Measurements from ENCODE around the gene SNAI3. TPM values are rescaled to one million over a fixed set of nuclear protein-coding genes. Genes with fewer than 3 reads are reported as not detected.

The SNAI3 gene
- total and polyA plus RNA-seq, 8 donors = 0.55 to 4.2 (median 1.5) TPM; not detected in 3

DNA sequence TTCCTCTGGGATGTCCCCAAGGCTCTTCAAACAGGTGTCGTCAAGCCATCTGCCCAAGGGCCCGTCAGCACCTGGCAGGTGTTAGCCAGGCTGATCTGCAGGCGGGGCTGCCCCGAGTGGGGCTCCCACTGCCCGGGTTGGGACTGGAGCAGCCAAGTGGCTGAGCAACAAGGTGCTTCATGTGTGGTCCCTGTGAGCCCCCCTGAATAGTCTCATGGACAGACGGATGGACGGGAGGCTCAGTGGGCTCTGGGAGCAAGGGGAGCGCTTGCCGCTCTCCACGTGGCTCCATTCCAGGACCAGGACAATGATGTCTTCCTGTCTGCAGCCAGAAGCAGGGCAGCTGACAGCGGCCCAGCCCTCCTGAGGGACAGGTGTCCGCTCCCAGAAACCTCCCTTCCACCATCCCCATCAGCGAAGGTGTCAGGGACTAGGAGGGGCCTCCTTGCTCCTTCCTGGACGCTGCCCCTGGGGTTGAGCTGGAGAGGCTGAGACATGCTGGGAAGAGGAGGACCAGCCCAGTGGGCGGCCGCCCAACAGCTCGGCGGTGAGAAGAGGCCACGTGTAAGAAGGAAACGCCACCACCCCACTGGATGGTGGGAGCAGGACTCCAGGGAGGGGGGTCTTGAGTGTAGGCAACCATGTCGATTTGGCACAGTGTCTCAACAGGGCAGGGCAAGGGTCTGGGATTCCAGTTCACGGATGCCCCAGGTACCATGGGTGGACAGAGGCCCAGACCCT, 9.6 kb downstream of the SNAI3 start:
- intact Hi-C loops (cut with DNase I; ENCODE audit: low total_unique reads) = no loop called here
- Histone ChIP-seq H3K4me3 (no peak overlapping the region), H3K4me1 (peaks cover 0 to 11% (median 9%) of the 10 kb centered on the region in 4 donors), H3K9me3 (no peaks in the 10 kb centered on the region), H3K27ac (no peak overlapping the region), H3K27me3 (peaks cover 0 to 34% (median 12%) of the 10 kb centered on the region in 3 donors), H3K36me3 (peaks cover 5 to 27% (median 13%) of the 10 kb centered on the region in 4 donors)
- DNase-seq = no peak
- 70 to 88% (median 85%) methylated on average over 14 to 22 of the region's 22 CpGs for WGBS, 5 donors
- TF ChIP-seq EP300 (IDR thresholded peaks at IDR 0.05) (no peak), POLR2A (IDR thresholded peaks at IDR 0.05) (no peak), POLR2AphosphoS5 (IDR thresholded peaks at IDR 0.05) (no peak)
- TF ChIP-seq, protein P1, sequence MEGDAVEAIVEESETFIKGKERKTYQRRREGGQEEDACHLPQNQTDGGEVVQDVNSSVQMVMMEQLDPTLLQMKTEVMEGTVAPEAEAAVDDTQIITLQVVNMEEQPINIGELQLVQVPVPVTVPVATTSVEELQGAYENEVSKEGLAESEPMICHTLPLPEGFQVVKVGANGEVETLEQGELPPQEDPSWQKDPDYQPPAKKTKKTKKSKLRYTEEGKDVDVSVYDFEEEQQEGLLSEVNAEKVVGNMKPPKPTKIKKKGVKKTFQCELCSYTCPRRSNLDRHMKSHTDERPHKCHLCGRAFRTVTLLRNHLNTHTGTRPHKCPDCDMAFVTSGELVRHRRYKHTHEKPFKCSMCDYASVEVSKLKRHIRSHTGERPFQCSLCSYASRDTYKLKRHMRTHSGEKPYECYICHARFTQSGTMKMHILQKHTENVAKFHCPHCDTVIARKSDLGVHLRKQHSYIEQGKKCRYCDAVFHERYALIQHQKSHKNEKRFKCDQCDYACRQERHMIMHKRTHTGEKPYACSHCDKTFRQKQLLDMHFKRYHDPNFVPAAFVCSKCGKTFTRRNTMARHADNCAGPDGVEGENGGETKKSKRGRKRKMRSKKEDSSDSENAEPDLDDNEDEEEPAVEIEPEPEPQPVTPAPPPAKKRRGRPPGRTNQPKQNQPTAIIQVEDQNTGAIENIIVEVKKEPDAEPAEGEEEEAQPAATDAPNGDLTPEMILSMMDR (IDR thresholded peaks at IDR 0.05) = no peak

DNA sequence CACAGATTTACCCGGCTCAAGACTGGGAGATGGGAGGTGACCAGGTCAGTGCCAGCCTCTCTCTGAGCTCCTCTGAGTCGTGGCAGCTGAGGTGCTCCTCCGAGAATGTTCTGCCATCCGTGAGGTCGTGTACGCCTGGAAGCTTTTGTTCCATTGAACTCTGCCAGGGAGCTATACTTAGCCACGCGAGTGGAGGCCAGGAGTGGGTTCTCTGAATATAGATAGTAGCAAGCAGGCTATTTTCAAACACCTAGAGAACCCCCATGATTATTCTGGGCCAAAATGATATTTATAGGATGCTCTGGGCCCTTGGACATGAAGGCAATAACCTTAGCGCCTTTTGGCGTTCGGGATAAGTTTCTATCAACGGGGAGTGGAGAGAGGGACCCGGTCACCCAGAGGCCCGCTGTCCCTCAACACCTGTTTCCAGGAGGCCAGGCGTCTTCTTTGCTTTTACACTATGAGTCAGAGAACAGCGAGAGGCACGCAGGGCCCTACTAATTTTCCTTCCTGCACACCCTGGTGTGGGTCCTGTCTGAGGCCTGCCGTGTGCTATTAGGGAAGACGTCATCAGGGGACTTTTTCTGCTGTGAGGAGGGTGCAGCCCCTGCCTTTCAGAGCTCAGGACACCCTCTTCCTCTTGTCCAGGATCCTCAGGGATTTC, 12.5 kb downstream of the SNAI3 start:
- Histone ChIP-seq H3K4me1 (peaks cover 0 to 5% (median 0%) of the 10 kb centered on the region in 4 donors), H3K4me3 (no peak overlapping the region), H3K36me3 (peaks cover 5 to 27% (median 13%) of the 10 kb centered on the region in 4 donors), H3K27ac (no peak overlapping the region), H3K9me3 (no peaks in the 10 kb centered on the region), H3K27me3 (peaks cover 0 to 16% (median 0%) of the 10 kb centered on the region in 3 donors)
- DNase-seq = no peak
- intact Hi-C loops (cut with DNase I; ENCODE audit: low total_unique reads) = no loop called here
- TF ChIP-seq EP300 (IDR thresholded peaks at IDR 0.05) (no peak), POLR2AphosphoS5 (IDR thresholded peaks at IDR 0.05) (no peak), POLR2A (IDR thresholded peaks at IDR 0.05) (no peak)
- TF ChIP-seq, protein P1 (IDR thresholded peaks at IDR 0.05) = no peak
- WGBS, 5 donors = 83 to 92% (median 88%) methylated on average over 19 of the region's 19 CpGs

GRCh38 chr16:88672776-88673175, 13.5 kb downstream of the SNAI3 start:
- peaks cover 3 to 24% (median 11%) of the 10 kb centered on the region in 4 donors for H3K36me3 ChIP-seq
- H3K4me3 ChIP-seq = no peak overlapping the region
- 46 to 66% (median 63%) methylated on average over 7 to 11 of the region's 11 CpGs for WGBS, 5 donors
- intact Hi-C loops (cut with DNase I; ENCODE audit: low total_unique reads) = no loop called here
- no peaks in the 10 kb centered on the region for H3K9me3 ChIP-seq
- no peak for TF ChIP-seq POLR2A (IDR thresholded peaks at IDR 0.05)
- no peak for TF ChIP-seq EP300 (IDR thresholded peaks at IDR 0.05)
- TF ChIP-seq, protein P1 (IDR thresholded peaks at IDR 0.05) = no peak
- no peak for TF ChIP-seq POLR2AphosphoS5 (IDR thresholded peaks at IDR 0.05)
- peaks cover 0 to 6% (median 0%) of the 10 kb centered on the region in 3 donors for H3K27me3 ChIP-seq
- DNase-seq = no peak
- H3K27ac ChIP-seq = no peak overlapping the region
- H3K4me1 ChIP-seq = no peaks in the 10 kb centered on the region

GRCh38 chr16:88671806-88672205, 14.5 kb downstream of the SNAI3 start:
- no peaks in the 10 kb centered on the region for H3K27me3 ChIP-seq
- H3K9me3 ChIP-seq = no peaks in the 10 kb centered on the region
- no peaks in the 10 kb centered on the region for H3K4me1 ChIP-seq
- no peak overlapping the region for H3K27ac ChIP-seq
- H3K4me3 ChIP-seq = no peak overlapping the region
- H3K36me3 ChIP-seq = peaks cover 0 to 17% (median 10%) of the 10 kb centered on the region in 4 donors
- intact Hi-C loops (cut with DNase I; ENCODE audit: low total_unique reads) = no loop called here
- DNase-seq = no peak
- WGBS, 5 donors = 85 to 94% (median 91%) methylated on average over 18 to 23 of the region's 23 CpGs
- TF ChIP-seq, protein P1 (IDR thresholded peaks at IDR 0.05) = no peak

Data from stomach (tissue), 9 donors.